Urinary bladder (tissue), 4 donors: Measurements from ENCODE around the gene ASPDH. TPM values are rescaled to one million over a fixed set of nuclear protein-coding genes. Genes with fewer than 3 reads are reported as not detected.

Experiments used
- DNase-seq: peaks from one replicate; pipeline ENCODE4 v3.0.0-alpha.2; 2015; ENCODE audit errors: extremely low spot score
- H3K27ac ChIP-seq: one replicate; pipeline ENCODE4 v1.5.1; 2013; ENCODE audit warnings: low read depth, mild to moderate bottlenecking, moderate library complexity
- H3K36me3 ChIP-seq: one replicate; pipeline ENCODE4 v1.6.1; 2013; ENCODE audit warnings: mild to moderate bottlenecking, moderate library complexity; ENCODE audit not compliant: insufficient read depth
- H3K4me1 ChIP-seq: one replicate; pipeline ENCODE4 v1.6.1; 2013; ENCODE audit warnings: mild to moderate bottlenecking, moderate library complexity; ENCODE audit not compliant: insufficient read depth
- H3K4me3 ChIP-seq: one replicate; pipeline ENCODE4 v1.5.1; 2013; ENCODE audit warnings: low read depth, low read length
- WGBS: extraction: QIAGEN DNeasy Blood & Tissue Kit; methylation state at CpG from one replicate; pipeline ENCODE4 v1.1.7; 2013; 5-methylcytosine and 5-hydroxymethylcytosine counted together
- polyA plus RNA-seq: library from polyadenylated mRNA; stranded (reverse); fragments of 200-250 nt; gene quantifications from one replicate; pipeline ENCODE4 v1.2.3, GENCODE V29; 2013
- total RNA-seq: library from RNA; depleted of rRNA; stranded (reverse); fragments of >200 nt; gene quantifications from one replicate; pipeline ENCODE4 v1.2.3, GENCODE V29; 2014
- donor health status: healthy with polysubstance abuse.
- donor health status: healthy.

Gene ASPDH
- total and polyA plus RNA-seq, 2 donors, result not detected

DNA sequence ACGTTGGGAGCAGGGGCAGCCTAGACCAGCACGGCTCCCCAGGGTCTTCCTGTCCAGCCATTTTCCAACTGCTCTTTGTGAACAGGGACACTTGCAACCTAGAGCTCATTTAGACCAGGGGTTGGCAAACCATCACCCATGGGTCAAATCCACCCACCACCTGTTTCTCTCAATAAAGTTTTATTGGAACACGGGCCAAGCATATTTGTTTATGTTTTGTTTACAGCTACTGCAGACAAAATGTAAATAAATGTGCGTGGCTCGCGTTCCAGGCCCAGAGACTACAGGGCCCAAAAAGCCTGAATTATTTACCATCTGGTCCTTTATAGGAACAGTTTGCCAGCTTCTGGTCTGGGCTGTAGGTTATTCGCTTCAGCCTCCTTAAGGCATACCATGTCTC is 50.7 kb downstream of the ASPDH start:
- 53% methylated on average over 7 of the region's 7 CpGs for WGBS
- no peaks in the 10 kb centered on the region for H3K4me1 ChIP-seq

More for the DNA sequence above, 50.7 kb downstream of the ASPDH start:
- no peaks in the 10 kb centered on the region for H3K36me3 ChIP-seq
- DNase-seq, result no peak
- H3K4me3 ChIP-seq, result no peak overlapping the region
- no peak overlapping the region for H3K27ac ChIP-seq

Other genes with a start within 250 kb of the ASPDH start
- 0.79 TPM for gene KCNC3, start 184.5 kb downstream of the ASPDH start, total RNA-seq
- gene KCNC3, start 184.5 kb downstream of the ASPDH start, polyA plus RNA-seq, result 0.52 TPM
- gene NAPSA, start 148.3 kb downstream of the ASPDH start, total RNA-seq, result 0.58 TPM
- 0.77 TPM for gene NAPSA, start 148.3 kb downstream of the ASPDH start, polyA plus RNA-seq
- gene NR1H2, start 137.5 kb downstream of the ASPDH start, total RNA-seq, result 33.4 TPM
- gene NR1H2, start 137.5 kb downstream of the ASPDH start, polyA plus RNA-seq, result 136 TPM
- 13.0 TPM for gene POLD1, start 129.6 kb downstream of the ASPDH start, total RNA-seq
- 18.4 TPM for gene POLD1, start 129.6 kb downstream of the ASPDH start, polyA plus RNA-seq
- 1.2 TPM for gene SPIB, start 95.0 kb downstream of the ASPDH start, total RNA-seq
- 0.20 TPM for gene SPIB, start 95.0 kb downstream of the ASPDH start, polyA plus RNA-seq
- gene MYBPC2, start 81.0 kb downstream of the ASPDH start, total RNA-seq, result 0.69 TPM
- gene MYBPC2, start 81.0 kb downstream of the ASPDH start, polyA plus RNA-seq, result 0.14 TPM
- 36.4 TPM for gene EMC10, start 37.4 kb downstream of the ASPDH start, total RNA-seq
- 107 TPM for gene EMC10, start 37.4 kb downstream of the ASPDH start, polyA plus RNA-seq
- gene GARIN5A, start 37.1 kb downstream of the ASPDH start, total RNA-seq, result not detected
- 1.3 TPM for gene GARIN5A, start 37.1 kb downstream of the ASPDH start, polyA plus RNA-seq
- gene JOSD2, start 2.7 kb downstream of the ASPDH start, total RNA-seq, result 10.5 TPM
- gene JOSD2, start 2.7 kb downstream of the ASPDH start, polyA plus RNA-seq, result 73.6 TPM
- 12.8 TPM for gene LRRC4B, start 54.5 kb upstream of the ASPDH start, total RNA-seq
- 14.5 TPM for gene LRRC4B, start 54.5 kb upstream of the ASPDH start, polyA plus RNA-seq
- gene SYT3, start 126.0 kb upstream of the ASPDH start, total RNA-seq, result 0.16 TPM
- gene SYT3, start 126.0 kb upstream of the ASPDH start, polyA plus RNA-seq, result 0.32 TPM
- gene C19orf81, start 135.5 kb upstream of the ASPDH start, total RNA-seq, result not detected
- gene C19orf81, start 135.5 kb upstream of the ASPDH start, polyA plus RNA-seq, result 0.94 TPM
- 4.3 TPM for gene SHANK1, start 205.9 kb upstream of the ASPDH start, total RNA-seq
- gene SHANK1, start 205.9 kb upstream of the ASPDH start, polyA plus RNA-seq, result 0.60 TPM
- gene CLEC11A, start 209.5 kb upstream of the ASPDH start, total RNA-seq, result 32.4 TPM
- 43.7 TPM for gene CLEC11A, start 209.5 kb upstream of the ASPDH start, polyA plus RNA-seq